GM12878 (cell line): ENCODE data around the gene CTSO. TPM values are rescaled to one million over a fixed set of nuclear protein-coding genes. Genes with fewer than 3 reads are reported as not detected.

ENCODE experiments used
- ATAC-seq: fragments of 200-7000 bp; cut with Tn5 transposase; 3 replicates; pipeline ENCODE4 v1.9.1; 2020; ENCODE audit warnings: mild to moderate bottlenecking, moderate library complexity
- BruUV-seq: library from RNA; stranded (reverse); fragments of 400-500 nt; replicated peaks from 2 replicates; lab custom pipeline; 2021; lab: Mats Ljungman, UMichigan
- CTCF ChIA-PET: fragments of 300-600 bp; sonication (Branson Sonifier 250); formaldehyde crosslinking; extraction: SDS; loops from one replicate; lab custom pipeline; 2021; ENCODE audit warnings: inconsistent platforms; lab: Yijun Ruan, JAX
- POLR2A ChIA-PET: fragments of 350-600 bp; formaldehyde crosslinking; extraction: SDS; loops from one replicate; lab custom pipeline; 2021; ENCODE audit warnings: inconsistent platforms; lab: Charles Lee
- RAD21 ChIA-PET: fragments of 300-600 bp; sonication (Branson Sonifier 250); formaldehyde crosslinking; loops from one replicate; lab custom pipeline; 2023; ENCODE audit warnings: antibody characterized with exemption; ENCODE audit not compliant: unreplicated experiment; lab: Charles Lee
- SMC1A ChIA-PET: fragments of 300-600 bp; sonication (Branson Sonifier 250); formaldehyde crosslinking; loops from one replicate; lab custom pipeline; 2023; ENCODE audit not compliant: unreplicated experiment, uncharacterized antibody; lab: Charles Lee
- DNase-seq: peaks from one replicate; pipeline ENCODE4 v3.0.0-alpha.2; 2011; ENCODE audit warnings: low read depth, low spot score
- FAIRE-seq: peaks from 3 replicates; lab custom pipeline; 2011; peaks lifted over from hg19 to GRCh38; lab: Jason Lieb, UNC
- H2AFZ ChIP-seq: 2 replicates; pipeline ENCODE4 v1.6.0; 2011; ENCODE audit warnings: low read depth, low read length, control low read depth; ENCODE audit not compliant: control insufficient read depth
- H3K27ac ChIP-seq: 2 replicates; pipeline ENCODE4 v1.5.1; 2011; ENCODE audit warnings: control low read depth; ENCODE audit not compliant: control insufficient read depth, insufficient read depth
- H3K27me3 ChIP-seq, 2 experiments: replicated peaks in 1 of 2; 2 replicates each; pipeline versions ENCODE4 v1.6.0 to v1.6.1; 2011; ENCODE audit warnings: low read length in 1 of 2; ENCODE audit not compliant: control insufficient read depth in 2 of 2, insufficient read depth in 2 of 2
- H3K36me3 ChIP-seq, 2 experiments: 2 replicates each; pipeline ENCODE4 v1.5.1; 2011; ENCODE audit warnings: low read length in 1 of 2; ENCODE audit not compliant: control insufficient read depth in 2 of 2, insufficient read depth in 2 of 2
- H3K4me1 ChIP-seq: 2 replicates; pipeline ENCODE4 v1.6.1; 2011; ENCODE audit warnings: mild to moderate bottlenecking, low read length, moderate library complexity, mixed read lengths; ENCODE audit not compliant: control insufficient read depth, insufficient read depth
- H3K4me2 ChIP-seq: 2 replicates; pipeline ENCODE4 v1.6.0; 2011; ENCODE audit warnings: control low read depth; ENCODE audit not compliant: control insufficient read depth, insufficient read depth
- H3K4me3 ChIP-seq: fragments of 200-600 bp; sonication (generic); 2 replicates; pipeline ENCODE4 v1.5.1; 2016
- H3K79me2 ChIP-seq: 2 replicates; pipeline ENCODE4 v1.6.0; 2011; ENCODE audit warnings: low read length; ENCODE audit not compliant: control insufficient read depth, insufficient read depth
- H3K9ac ChIP-seq: 2 replicates; pipeline ENCODE4 v1.8.0; 2011; ENCODE audit warnings: low read length, control low read depth, mixed read lengths; ENCODE audit not compliant: control insufficient read depth, insufficient read depth
- H3K9me3 ChIP-seq: replicated peaks from 3 replicates; pipeline ENCODE4 v1.5.1; 2011; ENCODE audit warnings: mild to moderate bottlenecking, low read length; ENCODE audit not compliant: control insufficient read depth, insufficient read depth
- H4K20me1 ChIP-seq: 2 replicates; pipeline ENCODE4 v1.6.0; 2011; ENCODE audit not compliant: control insufficient read depth, insufficient read depth
- ATF2 ChIP-seq: IDR thresholded peaks from 2 replicates; pipeline ENCODE4 v1.6.1; 2012; ENCODE audit warnings: low read length, inconsistent platforms
- E2F4 ChIP-seq: IDR thresholded peaks from 2 replicates; pipeline ENCODE4 v1.6.1; 2012; ENCODE audit warnings: low read depth, low read length, improper control_type of control experiment
- EED ChIP-seq: sonication (generic); IDR thresholded peaks from 2 replicates; pipeline ENCODE4 v1.6.1; 2016; ENCODE audit warnings: antibody characterized with exemption, low read depth
- EZH2 ChIP-seq: IDR thresholded peaks from 2 replicates; pipeline ENCODE4 v1.6.1; 2012; ENCODE audit warnings: low read depth, mild to moderate bottlenecking, control low read depth, inconsistent platforms, low read length, borderline replicate concordance; ENCODE audit not compliant: control insufficient read depth
- FOS ChIP-seq: IDR thresholded peaks from 3 replicates; pipeline ENCODE4 v1.6.1; 2011; ENCODE audit warnings: borderline replicate concordance; ENCODE audit not compliant: insufficient read length; ENCODE audit errors: extremely low read depth
- JUNB ChIP-seq: IDR thresholded peaks from 2 replicates; pipeline ENCODE4 v1.6.1; 2016; ENCODE audit warnings: antibody characterized with exemption, mild to moderate bottlenecking
- JUND ChIP-seq: IDR thresholded peaks from 2 replicates; pipeline ENCODE4 v1.6.1; 2012; ENCODE audit warnings: low read depth, mild to moderate bottlenecking, low read length, improper control_type of control experiment, moderate library complexity
- MAX ChIP-seq: IDR thresholded peaks from 2 replicates; pipeline ENCODE4 v1.6.1; 2012; ENCODE audit warnings: low read depth, low read length, improper control_type of control experiment
- MYC ChIP-seq: IDR thresholded peaks from 2 replicates; pipeline ENCODE4 v1.6.1; 2011; ENCODE audit warnings: mild to moderate bottlenecking, low read length, moderate library complexity, inconsistent platforms; ENCODE audit not compliant: insufficient read depth, insufficient replicate concordance, insufficient read length, severe bottlenecking
- NFIC ChIP-seq: IDR thresholded peaks from 2 replicates; pipeline ENCODE4 v1.6.1; 2012; ENCODE audit warnings: low read depth, mild to moderate bottlenecking, inconsistent platforms, low read length, moderate library complexity
- RCOR1 ChIP-seq: conservative IDR thresholded peaks from 2 replicates; pipeline ENCODE4 v1.6.1; 2012; ENCODE audit warnings: low read depth, low read length, improper control_type of control experiment
- SP1 ChIP-seq: IDR thresholded peaks from one replicate; pipeline ENCODE4 v1.6.1; 2011; ENCODE audit warnings: low read depth, low read length
- SREBF1 ChIP-seq: IDR thresholded peaks from 2 replicates; pipeline ENCODE4 v1.6.1; 2012; ENCODE audit warnings: mild to moderate bottlenecking, low read length
- ZBED1 ChIP-seq: IDR thresholded peaks from 2 replicates; pipeline ENCODE4 v1.6.1; 2016; ENCODE audit warnings: borderline replicate concordance
- ZBTB40 ChIP-seq: fragments of 450-650 bp; IDR thresholded peaks from 2 replicates; pipeline ENCODE4 v1.6.1; 2016; ENCODE audit warnings: mild to moderate bottlenecking, moderate library complexity, borderline replicate concordance
- ZNF24 ChIP-seq: fragments of 450-650 bp; IDR thresholded peaks from 2 replicates; pipeline ENCODE4 v1.6.1; 2017; ENCODE audit warnings: antibody characterized with exemption, mild to moderate bottlenecking
- WGBS: methylation state at CpG from one replicate; pipeline ENCODE4 v1.1.6; 2016; ENCODE audit warnings: low lambda C conversion rate; ENCODE audit not compliant: insufficient replicate concordance, insufficient coverage; ENCODE audit errors: missing lambda C conversion rate; 5-methylcytosine and 5-hydroxymethylcytosine counted together
- in situ Hi-C: fragments of 300-500 bp; cut with MboI; formaldehyde crosslinking; loops from 9 replicates; pipeline ENCODE4 v1.14.3; 2018; ENCODE audit warnings: mixed read lengths
- intact Hi-C: fragments of 100-400 bp; cut with micrococcal nuclease; formaldehyde crosslinking; loops from one replicate; pipeline ENCODE4 v1.14.2; 2022; ENCODE audit not compliant: unreplicated experiment
- polyA plus RNA-seq, 11 experiments: library from polyadenylated mRNA; depleted of rRNA in 4 of 11; unstranded in 6 of 11; stranded (reverse) in 5 of 11; fragments of >200 nt; fragmentation: Nextera tagmentation in 4 of 11; fragmentation: Illumina TruSeq in 1 of 11; extraction: Ambion mirVana in 4 of 11; extraction: Trizol in 1 of 11; gene quantifications; 1 replicate in 1 of 11; 2 replicates in 10 of 11; pipeline versions ENCODE4 v1.2.1 to v1.2.3, GENCODE V29; 2011 to 2016; ENCODE audit warnings: inconsistent platforms in 2 of 11, missing spikeins in 2 of 11, low read depth in 1 of 11
- total RNA-seq, 4 experiments: library from RNA; depleted of rRNA in 3 of 4; stranded (reverse); fragments of >200 nt in 3 of 4; fragmentation: Illumina TruSeq in 1 of 4; extraction: Trizol in 1 of 4; gene quantifications; 2 replicates each; pipeline versions ENCODE4 v1.2.1 to v1.2.3, GENCODE V29; 2013 to 2021

The CTSO gene
- total and polyA plus RNA-seq, 10 of the 15 experiments (the other 5 are each of a cell fraction or from before 2014, with no cell fraction given) = 3.9 to 9.7 (median 7.0) TPM

GRCh38 chr4:155901013-155901412 lies 52.7 kb downstream of the CTSO start:
- ChIA-PET CTCF (no interaction called here), SMC1A (interaction anchor here (0.7 to 1.7 kb wide), 5 partner anchors 9 to 909 kb away, joined by 3 to 7 read pairs (median 4); no protein-coding TSS in a partner anchor), POLR2A (no interaction called here), RAD21 (interaction anchor here (1.3 kb wide), 1 partner anchor 11 kb away, joined by 3 read pairs; no protein-coding TSS in a partner anchor)
- 2% methylated on average over 2 of the region's 2 CpGs for WGBS
- H3K4me3 ChIP-seq = no peak overlapping the region
- no peaks in the 10 kb centered on the region for H4K20me1 ChIP-seq
- no peaks in the 10 kb centered on the region for H3K27me3 ChIP-seq
- ATAC-seq = no peak
- no peaks in the 10 kb centered on the region for H3K36me3 ChIP-seq
- H3K27ac ChIP-seq = no peak overlapping the region
- BruUV-seq = no TSS peak
- H3K4me2 ChIP-seq = no peak overlapping the region
- no peaks in the 10 kb centered on the region for H3K4me1 ChIP-seq
- no peak for FAIRE-seq
- H3K9ac ChIP-seq = no peak overlapping the region
- intact Hi-C loops = no loop called here
- H2AFZ ChIP-seq = no peak overlapping the region
- H3K79me2 ChIP-seq = no peaks in the 10 kb centered on the region
- no peak for TF ChIP-seq MYC
- TF ChIP-seq ATF2 = no peak
- TF ChIP-seq EED = no peak
- TF ChIP-seq JUNB = no peak
- TF ChIP-seq RCOR1 = no peak
- TF ChIP-seq FOS = no peak
- no peak for TF ChIP-seq MAX
- no peak for TF ChIP-seq ZBTB40
- TF ChIP-seq SREBF1 = no peak
- no peak for TF ChIP-seq ZNF24
- no peak for TF ChIP-seq JUND
- no peak for TF ChIP-seq EZH2
- TF ChIP-seq NFIC = no peak
- no peak for TF ChIP-seq ZBED1
- TF ChIP-seq SP1 = no peak
- no peak for TF ChIP-seq E2F4
- TF ChIP-seq, all 136 proteins: peak for 0
- no peaks in the 10 kb centered on the region for H3K9me3 ChIP-seq
- no peak for DNase-seq
- in situ Hi-C loops = no loop called here
